Measurements from ENCODE around the gene BTBD16.

- TF ChIP-seq GATA3 (IDR thresholded peaks at IDR 0.05; ENCODE audit: low read depth, low read length) = no peak
- no peak for TF ChIP-seq GATA2 (IDR thresholded peaks at IDR 0.05; ENCODE audit: low read depth, low read length)
These were observed 19.4 kb upstream of the BTBD16 start for GRCh38 chr10:122251459-122252255.

Data from SH-SY5Y (cell line).